ENCODE results near the gene TMED1. TPM values are rescaled to one million over a fixed set of nuclear protein-coding genes. Genes with fewer than 3 reads are reported as not detected.

Gene TMED1
- total and polyA plus RNA-seq, 2 of the 4 experiments (the other 2 are of a cell fraction): 37.6 to 41.4 TPM

- H2BK20ac ChIP-seq (ENCODE audit: low read depth, low read length): no peak overlapping the region
- no peak overlapping the region for H2BK120ac ChIP-seq (ENCODE audit: low read depth, low read length)
- H3K9me3 ChIP-seq (ENCODE audit: control insufficient read depth, insufficient read depth, low read length): peaks cover 5% of the 10 kb centered on the region
- no peak overlapping the region for H2AK5ac ChIP-seq (ENCODE audit: low read depth, low read length)
- ChIA-PET CTCF (no interaction called here), POLR2A (ENCODE audit: unreplicated experiment) (no interaction called here)
- H3K23ac ChIP-seq (ENCODE audit: low read depth, low read length): no peak overlapping the region
- ATAC-seq (ENCODE audit: low read depth): no peak
- H3K27me3 ChIP-seq (ENCODE audit: control insufficient read depth, insufficient read depth, low read length): no peaks in the 10 kb centered on the region; the same call in 1 of the 2 replicates
- dilution Hi-C loops (cut with HindIII; ENCODE audit: low sequenced_read_pairs, unreplicated experiment): no loop called here
- no peak overlapping the region for H2BK5ac ChIP-seq (ENCODE audit: low read depth, low read length, poor library complexity, severe bottlenecking)
- H3K27ac ChIP-seq (ENCODE audit: insufficient read depth, low read length): no peak overlapping the region
- DNase-seq: no peak
- 84% methylated on average over 8 of the region's 11 CpGs; no CpG with 5 or more reads in 1 of the 2 experiments for WGBS, 2 experiments (ENCODE audit: extremely low coverage in 2 of 2, insufficient read length in 1 of 2)
- no peak overlapping the region for H4K5ac ChIP-seq (ENCODE audit: low read depth, low read length)
- no peak overlapping the region for H2AFZ ChIP-seq (replicated peaks; ENCODE audit: low read length, poor library complexity)
- BruUV-seq (replicated peaks): no TSS peak
- no peaks in the 10 kb centered on the region; the same call in 1 of the 2 replicates for H4K20me1 ChIP-seq (ENCODE audit: insufficient read depth, low read length)
- peaks cover 11 to 17% of the 10 kb centered on the region in 2 experiments; a peak in 3 of 4 replicates for H3K79me1 ChIP-seq (ENCODE audit: low read depth in 1 of 2, low read length in 2 of 2)
- peaks cover 7% of the 10 kb centered on the region; the same call in 1 of the 2 replicates for H3K9me1 ChIP-seq (ENCODE audit: insufficient read depth, low read length)
- peaks cover 10% of the 10 kb centered on the region for H3K36me3 ChIP-seq (ENCODE audit: control insufficient read depth, insufficient read depth, low read length)
- no peak overlapping the region for H3K9ac ChIP-seq (ENCODE audit: low read depth, low read length)
- H2BK15ac ChIP-seq (ENCODE audit: low read depth, low read length): no peak overlapping the region
- H3K14ac ChIP-seq (replicated peaks; ENCODE audit: low read depth, low read length): no peak overlapping the region
- no peak overlapping the region for H4K8ac ChIP-seq (ENCODE audit: low read depth in 2 of 2, low read length in 2 of 2)
- H3K4me3 ChIP-seq (ENCODE audit: insufficient read depth, low read depth, low read length): no peak overlapping the region
- no peak overlapping the region for H3K56ac ChIP-seq (ENCODE audit: extremely low read depth, insufficient read depth, low read length)
- peaks cover 9% of the 10 kb centered on the region for H3K4me1 ChIP-seq (ENCODE audit: control insufficient read depth, insufficient read depth, low read length)
- intact Hi-C loops (cut with micrococcal nuclease): no loop called here
- TF ChIP-seq FOS (IDR thresholded peaks at IDR 0.05; ENCODE audit: low read depth, low read length) (no peak), MAZ (IDR thresholded peaks at IDR 0.05; ENCODE audit: borderline replicate concordance, low read depth, low read length) (no peak), NFE2L2 (IDR thresholded peaks at IDR 0.05; ENCODE audit: low read depth, low read length) (no peak), RAD21 (IDR thresholded peaks at IDR 0.05; ENCODE audit: low read length) (no peak), CEBPB (IDR thresholded peaks at IDR 0.05; ENCODE audit: low read depth, low read length) (no peak), MAFK (IDR thresholded peaks at IDR 0.05; ENCODE audit: low read depth, low read length) (no peak), SMC3 (IDR thresholded peaks at IDR 0.05; ENCODE audit: low read depth, low read length) (no peak), CTCF (conservative IDR thresholded peaks at IDR 0.05; ENCODE audit: low read depth, low read length) (no peak), MXI1 (IDR thresholded peaks at IDR 0.05; ENCODE audit: borderline replicate concordance, low read depth, low read length) (no peak)
- in situ Hi-C loops (cut with MboI; ENCODE audit: low sequenced_read_pairs): no loop called here
- no peak overlapping the region for H3K4me2 ChIP-seq (ENCODE audit: low read depth, low read length)
- H4K91ac ChIP-seq (ENCODE audit: insufficient read depth, low read depth, low read length): no peak overlapping the region
- H3K4ac ChIP-seq (ENCODE audit: low read depth, low read length): no peak overlapping the region
- no peak overlapping the region for H3K18ac ChIP-seq (ENCODE audit: low read depth, low read length)
- H2AK9ac ChIP-seq (replicated peaks; ENCODE audit: low read depth, low read length, poor library complexity): no peak overlapping the region
Observed at GRCh38 chr19:10838377-10838776, 2.4 kb upstream of the TMED1 start.
